HUES64 (cell line): ENCODE measurements around the gene USP28.
"Not testable (repeated sequence)": the region's sequence is repeated elsewhere in the genome, so short reads cannot be mapped to it uniquely, and the experiment has no call there.

Source experiments
- H3K27ac ChIP-seq: 2 replicates; pipeline ENCODE4 v1.7.0; 2013; ENCODE audit warnings: low read depth, low read length, inconsistent platforms
- H3K27me3 ChIP-seq: 2 replicates; pipeline ENCODE4 v1.6.1; 2013; ENCODE audit warnings: mild to moderate bottlenecking, low read length; ENCODE audit not compliant: insufficient read depth
- H3K36me3 ChIP-seq: 2 replicates; pipeline ENCODE4 v1.6.1; 2013; ENCODE audit warnings: mild to moderate bottlenecking, low read length; ENCODE audit not compliant: insufficient read depth
- H3K4me1 ChIP-seq: 2 replicates; pipeline ENCODE4 v1.6.1; 2013; ENCODE audit warnings: mild to moderate bottlenecking, low read length, moderate library complexity; ENCODE audit not compliant: insufficient read depth
- H3K4me3 ChIP-seq: 2 replicates; pipeline ENCODE4 v1.5.1; 2013; ENCODE audit warnings: mild to moderate bottlenecking, low read length, moderate library complexity
- H3K9ac ChIP-seq: 2 replicates; pipeline ENCODE4 v1.6.1; 2013; ENCODE audit warnings: mild to moderate bottlenecking, low read depth, low read length
- H3K9me3 ChIP-seq: 2 replicates; pipeline ENCODE4 v1.6.1; 2013; ENCODE audit warnings: low read depth, low read length; ENCODE audit not compliant: insufficient read depth
- WGBS: fragments of 150-250, 120-280 bp; methylation state at CpG from one replicate; pipeline ENCODE4 v1.1.7; 2013; ENCODE audit warnings: missing lambda C conversion rate; 5-methylcytosine and 5-hydroxymethylcytosine counted together

The USP28 gene

GRCh38 chr11:113773092-113773415, 102.3 kb downstream of the USP28 start:
- Histone ChIP-seq H3K4me3 (peak overlapping the region; percentile 79), H3K36me3 (peaks cover 30% of the 10 kb centered on the region), H3K27ac (no peak overlapping the region), H3K4me1 (no peaks in the 10 kb centered on the region; the same call in 1 of the 2 replicates), H3K9me3 (no peaks in the 10 kb centered on the region), H3K27me3 (peaks cover 3% of the 10 kb centered on the region; the same call in 1 of the 2 replicates), H3K9ac (peak overlapping the region; percentile 89)
- WGBS = under 1% methylated on average over 9 of the region's 10 CpGs

DNA sequence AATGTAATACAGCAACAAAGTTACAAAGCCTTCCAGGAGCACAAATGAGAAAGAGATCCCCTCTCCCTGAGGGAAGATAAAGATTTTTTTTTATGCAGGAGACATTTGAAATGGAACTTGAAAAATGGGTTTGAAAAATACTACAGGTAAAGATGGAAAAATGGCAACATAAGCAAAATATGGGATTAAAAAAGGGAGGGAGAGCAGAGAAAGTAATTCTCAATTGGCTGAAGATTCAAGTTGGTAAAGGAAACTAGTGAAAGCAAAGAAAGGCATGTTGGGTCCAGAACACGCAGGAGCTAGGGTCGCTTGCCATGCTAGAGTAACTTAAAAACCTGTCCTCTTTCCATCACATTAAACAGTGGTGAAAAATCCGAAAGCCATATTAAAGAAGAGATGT, 103.4 kb downstream of the USP28 start:
- H3K9me3 ChIP-seq = no peaks in the 10 kb centered on the region
- no peak overlapping the region for H3K27ac ChIP-seq
- H3K36me3 ChIP-seq = peaks cover 40% of the 10 kb centered on the region
- H3K4me1 ChIP-seq = no peaks in the 10 kb centered on the region; the same call in 1 of the 2 replicates
- H3K27me3 ChIP-seq = peaks cover 3% of the 10 kb centered on the region; the same call in 1 of the 2 replicates
- no peak overlapping the region for H3K9ac ChIP-seq
- peak overlapping the region; percentile 79 for H3K4me3 ChIP-seq
- WGBS = 100% methylated on average over 1 of the region's 3 CpGs

GRCh38 chr11:113764527-113765219, 110.7 kb downstream of the USP28 start:
- WGBS = 98% methylated on average over 2 of the region's 2 CpGs
- no peaks in the 10 kb centered on the region for H3K9me3 ChIP-seq
- no peaks in the 10 kb centered on the region for H3K27me3 ChIP-seq
- H3K4me1 ChIP-seq = no peaks in the 10 kb centered on the region
- H3K27ac ChIP-seq = no peak overlapping the region
- peaks cover 78% of the 10 kb centered on the region for H3K36me3 ChIP-seq
- no peak overlapping the region for H3K9ac ChIP-seq
- H3K4me3 ChIP-seq = no peak overlapping the region

DNA sequence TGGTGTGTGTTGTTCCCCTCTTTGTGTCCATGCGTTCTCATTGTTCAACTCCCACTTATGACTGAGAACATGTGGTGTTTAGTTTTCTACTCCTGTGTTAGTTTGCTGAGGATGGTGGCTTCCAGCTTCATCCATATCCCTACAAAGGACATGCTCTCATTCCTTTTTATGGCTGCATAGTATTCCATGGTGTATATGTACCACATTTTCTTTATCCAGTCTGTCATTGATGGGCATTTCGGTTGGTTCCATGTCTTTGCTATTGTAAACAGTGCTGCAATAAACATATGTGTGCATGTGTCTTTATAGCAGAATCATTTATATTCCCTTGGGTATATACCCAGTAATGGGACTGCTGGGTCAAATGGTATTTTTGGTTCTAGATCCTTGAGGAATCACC, 112.3 kb downstream of the USP28 start:
- not testable (repeated sequence) for H3K4me3 ChIP-seq, H3K27ac ChIP-seq, H3K9me3 ChIP-seq, H3K9ac ChIP-seq, H3K27me3 ChIP-seq, H3K4me1 ChIP-seq
- no CpG with 5 or more reads among the region's 2 CpGs for WGBS
- H3K36me3 ChIP-seq = peaks cover 78% of the 10 kb centered on the region

- 97% methylated on average over 3 of the region's 3 CpGs for WGBS
Measured at GRCh38 chr11:113760241-113760640, 115.1 kb downstream of the USP28 start.

DNA sequence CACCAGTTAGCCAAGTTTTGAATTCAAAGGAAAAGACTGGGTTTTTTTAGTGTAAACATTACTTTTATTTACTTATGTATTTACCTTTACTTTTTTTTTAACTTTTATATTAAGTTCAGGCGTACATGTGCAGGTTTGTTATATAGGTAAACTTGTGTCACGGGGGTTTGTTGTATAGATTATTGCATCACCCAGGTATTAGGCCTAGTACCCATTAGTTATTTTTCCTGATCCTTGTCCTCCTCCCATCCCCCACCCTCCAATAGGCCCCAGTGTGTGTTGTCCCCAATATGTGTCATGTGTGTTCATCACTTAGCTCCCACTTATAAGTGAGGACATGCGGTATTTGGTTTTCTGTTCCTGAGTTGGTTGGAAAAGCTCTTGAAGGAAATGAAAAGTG, 122.4 kb downstream of the USP28 start:
- no peak overlapping the region for H3K27ac ChIP-seq
- no peaks in the 10 kb centered on the region for H3K4me1 ChIP-seq
- H3K36me3 ChIP-seq = peaks cover 70% of the 10 kb centered on the region
- no peaks in the 10 kb centered on the region for H3K27me3 ChIP-seq
- no peak overlapping the region for H3K9ac ChIP-seq
- H3K4me3 ChIP-seq = no peak overlapping the region
- no peaks in the 10 kb centered on the region for H3K9me3 ChIP-seq
- no CpG with 5 or more reads among the region's 3 CpGs for WGBS

More at GRCh38 chr11:113760241-113760640, 115.1 kb downstream of the USP28 start:
- Histone ChIP-seq H3K27me3 (no peaks in the 10 kb centered on the region), H3K4me3 (no peak overlapping the region), H3K27ac (no peak overlapping the region), H3K9me3 (no peaks in the 10 kb centered on the region), H3K9ac (no peak overlapping the region), H3K4me1 (no peaks in the 10 kb centered on the region), H3K36me3 (peaks cover 84% of the 10 kb centered on the region)
